ENCODE measurements around the gene PHACTR1.
"Not testable (repeated sequence)": the region's sequence is repeated elsewhere in the genome, so short reads cannot be mapped to it uniquely, and the experiment has no call there.

GRCh38 chr6:13159822-13160221 is 443.3 kb downstream of the PHACTR1 start:
- TF ChIP-seq CTCF, POLR2A (IDR thresholded peaks at IDR 0.05): not testable (repeated sequence)
